ENCODE measurements around the gene YBEY. TPM values are rescaled to one million over a fixed set of nuclear protein-coding genes. Genes with fewer than 3 reads are reported as not detected.

The YBEY gene
- total and polyA plus RNA-seq, 4 donors: 7.6 to 32.1 (median 15.1) TPM

DNA sequence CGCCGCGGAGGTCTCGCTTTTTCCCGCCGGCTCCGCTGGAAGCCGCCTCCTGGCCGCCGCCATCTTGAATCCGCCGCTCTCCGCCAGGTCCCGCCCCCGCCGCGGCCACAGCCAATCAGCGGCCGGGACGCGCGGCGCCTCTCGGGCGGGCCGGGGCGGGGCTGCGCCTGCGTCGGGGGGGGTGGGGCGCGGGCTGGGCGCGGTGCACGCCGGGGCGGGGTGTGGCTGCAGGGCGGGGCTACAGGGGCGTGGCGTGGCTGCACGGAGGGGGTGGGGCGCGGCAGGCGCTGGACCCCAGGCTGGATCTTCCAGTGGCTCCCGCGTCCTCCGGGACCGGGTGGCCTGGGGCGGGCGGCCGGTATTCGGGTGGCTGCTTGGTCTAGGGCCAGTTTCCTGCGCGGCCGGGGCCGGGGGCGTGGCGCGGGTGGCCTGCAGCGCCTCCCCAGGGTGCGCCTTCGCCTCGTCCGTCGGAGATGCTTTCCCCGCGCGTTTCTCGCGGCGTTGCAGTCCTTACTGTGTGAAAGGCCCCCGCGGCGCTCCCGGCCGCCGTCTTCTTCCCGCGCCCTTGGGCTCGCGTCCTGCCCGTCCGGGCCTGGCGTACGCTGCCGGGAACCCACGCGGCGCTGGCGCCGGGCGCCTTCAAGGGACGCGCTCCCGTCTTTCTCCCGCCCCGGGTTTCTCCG is 38.4 kb downstream of the YBEY start:
- Histone ChIP-seq H3K27me3 (ENCODE audit: control insufficient read depth in 3 of 3, insufficient read depth in 3 of 3, low read length in 2 of 3) (no peaks in the 10 kb centered on the region), H3K9me3 (ENCODE audit: control insufficient read depth in 4 of 4, insufficient read depth in 3 of 4, low read length in 3 of 4) (peaks cover 0 to 1% (median 0%) of the 10 kb centered on the region in 4 donors), H3K27ac (ENCODE audit: low read depth in 1 of 2, low read length in 1 of 2) (peak overlapping the region; percentile 98), H3K9ac (ENCODE audit: insufficient read depth in 1 of 2, low read length in 2 of 2) (peak overlapping the region; percentile 27 to 38), H3K36me3 (ENCODE audit: control insufficient read depth in 4 of 4, insufficient read depth in 4 of 4, low read length in 4 of 4) (peaks cover 0 to 7% (median 3%) of the 10 kb centered on the region in 4 donors), H3K4me1 (ENCODE audit: control insufficient read depth in 5 of 5, insufficient read depth in 5 of 5, low read length in 5 of 5) (peaks cover 0 to 40% (median 16%) of the 10 kb centered on the region in 5 donors), H3K4me3 (peak overlapping the region; percentile 94)
- WGBS, 2 donors: 1% methylated on average over 64 to 98 of the region's 98 CpGs
- no peak for TF ChIP-seq CTCF (IDR thresholded peaks at IDR 0.05; ENCODE audit: control extremely low read depth, extremely low read depth)
- ATAC-seq (ENCODE audit: insufficient read depth, low FRiP score) (peak; percentile 91), DNase-seq (peak; percentile 92 to 96 (median 94))

- H3K4me1 ChIP-seq (ENCODE audit: control insufficient read depth in 5 of 5, insufficient read depth in 5 of 5, low read length in 5 of 5): peaks cover 0 to 35% (median 15%) of the 10 kb centered on the region in 5 donors
- ATAC-seq (ENCODE audit: insufficient read depth, low FRiP score): no peak
- H3K9me3 ChIP-seq (ENCODE audit: control insufficient read depth in 4 of 4, insufficient read depth in 3 of 4, low read length in 3 of 4): peaks cover 0 to 1% (median 0%) of the 10 kb centered on the region in 4 donors
- peaks cover 0 to 14% (median 8%) of the 10 kb centered on the region in 4 donors for H3K36me3 ChIP-seq (ENCODE audit: control insufficient read depth in 4 of 4, insufficient read depth in 4 of 4, low read length in 4 of 4)
- WGBS, 2 donors: 11% methylated on average over 42 of the region's 43 CpGs
- no peaks in the 10 kb centered on the region for H3K27me3 ChIP-seq (ENCODE audit: control insufficient read depth in 3 of 3, insufficient read depth in 3 of 3, low read length in 2 of 3)
- H3K9ac ChIP-seq (ENCODE audit: insufficient read depth in 1 of 2, low read length in 2 of 2): peak overlapping the region; percentile 27 to 66
- DNase-seq: peak; percentile 60 to 72 (median 61)
- peak overlapping the region; percentile 79 to 86 for H3K27ac ChIP-seq (ENCODE audit: low read depth in 1 of 2, low read length in 1 of 2)
- TF ChIP-seq CTCF (IDR thresholded peaks at IDR 0.05; ENCODE audit: control extremely low read depth, extremely low read depth): no peak
- peak overlapping the region; percentile 80 for H3K4me3 ChIP-seq
Observed at GRCh38 chr21:46325073-46325912, 39.2 kb downstream of the YBEY start.

GRCh38 chr21:46326110-46326703 is 40.1 kb downstream of the YBEY start:
- ATAC-seq (ENCODE audit: insufficient read depth, low FRiP score) (no peak), DNase-seq (no peak)
- H3K4me1 ChIP-seq (ENCODE audit: control insufficient read depth in 5 of 5, insufficient read depth in 5 of 5, low read length in 5 of 5): peaks cover 0 to 26% (median 13%) of the 10 kb centered on the region in 5 donors
- no peak for TF ChIP-seq CTCF (IDR thresholded peaks at IDR 0.05; ENCODE audit: control extremely low read depth, extremely low read depth)
- no peak overlapping the region for H3K4me3 ChIP-seq
- H3K9me3 ChIP-seq (ENCODE audit: control insufficient read depth in 4 of 4, insufficient read depth in 3 of 4, low read length in 3 of 4): peaks cover 0 to 1% (median 0%) of the 10 kb centered on the region in 4 donors
- H3K9ac ChIP-seq (ENCODE audit: insufficient read depth in 1 of 2, low read length in 2 of 2): no peak overlapping the region
- H3K27ac ChIP-seq (ENCODE audit: low read depth in 1 of 2, low read length in 1 of 2): no peak overlapping the region
- peaks cover 0 to 16% (median 8%) of the 10 kb centered on the region in 4 donors for H3K36me3 ChIP-seq (ENCODE audit: control insufficient read depth in 4 of 4, insufficient read depth in 4 of 4, low read length in 4 of 4)
- H3K27me3 ChIP-seq (ENCODE audit: control insufficient read depth in 3 of 3, insufficient read depth in 3 of 3, low read length in 2 of 3): no peaks in the 10 kb centered on the region
- WGBS, 2 donors: 93 to 94% methylated on average over 15 of the region's 15 CpGs

All from lung (tissue), 12 donors.